HG02623 (cell line): ENCODE results near the gene ANKRD44.

Experiments
- ATAC-seq: cut with Tn5 transposase; IDR thresholded peaks from one replicate; pipeline ENCODE4 v1.9.1; 2021; ENCODE audit warnings: moderate library complexity; ENCODE audit not compliant: unreplicated experiment

The ANKRD44 gene

DNA sequence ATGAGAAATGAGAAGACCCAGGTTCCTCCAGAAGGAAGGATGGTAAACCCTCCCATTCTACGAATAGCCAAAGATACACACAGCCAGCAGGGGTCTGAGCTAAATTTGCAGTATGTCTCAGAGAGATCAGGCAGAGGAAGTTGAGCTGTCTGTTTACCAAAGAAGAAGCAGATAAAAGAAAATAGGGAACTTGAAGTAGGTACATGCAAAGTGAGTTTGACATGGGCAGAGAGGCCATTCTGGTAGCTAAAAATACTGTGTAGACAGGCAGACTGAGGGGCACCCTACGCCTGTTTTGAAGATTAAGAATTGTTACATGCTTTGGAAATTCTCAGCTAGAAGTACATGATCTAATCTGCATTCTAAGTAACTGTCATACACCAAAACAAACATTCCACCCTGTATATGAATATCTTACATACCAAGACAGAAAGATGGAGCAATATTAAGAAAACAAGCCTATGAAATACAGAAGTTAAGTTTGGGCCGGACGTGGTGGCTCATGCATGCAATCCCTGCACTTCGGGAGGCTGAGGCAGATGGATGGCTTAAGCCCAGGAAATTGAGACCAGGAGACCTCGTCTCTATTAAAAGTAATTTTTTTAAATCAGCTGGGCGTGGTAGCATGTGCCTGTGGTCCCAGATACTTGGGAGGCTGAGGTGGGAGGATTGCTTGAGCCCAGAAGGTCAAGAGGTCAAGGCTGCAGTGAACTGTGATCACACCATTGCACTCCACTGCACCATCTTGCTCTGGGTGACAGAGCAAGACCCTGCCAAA, 157.9 kb downstream of the ANKRD44 start:
- ATAC-seq = peak; percentile 77

- no peak for ATAC-seq
These were observed 161.0 kb downstream of the ANKRD44 start for GRCh38 chr2:197149546-197149945.

DNA sequence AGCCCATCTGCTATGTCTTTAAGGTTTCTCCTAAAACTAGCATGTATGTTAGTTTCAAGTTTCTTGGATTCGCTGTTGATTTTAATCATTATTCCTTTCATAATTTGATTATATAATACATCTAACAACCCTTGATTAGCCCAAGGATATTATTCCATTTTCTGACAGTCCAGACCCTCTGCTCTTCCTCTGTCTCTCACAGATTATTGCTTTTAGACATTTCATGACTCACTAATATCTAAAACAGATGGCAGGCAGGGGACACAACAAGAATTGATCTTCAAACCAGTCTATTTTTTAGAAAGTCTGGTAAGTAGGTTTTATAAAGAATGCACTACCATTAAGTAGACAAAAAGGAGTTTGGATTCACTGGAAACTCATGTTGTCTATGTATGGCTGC, 162.2 kb downstream of the ANKRD44 start:
- no peak for ATAC-seq

DNA sequence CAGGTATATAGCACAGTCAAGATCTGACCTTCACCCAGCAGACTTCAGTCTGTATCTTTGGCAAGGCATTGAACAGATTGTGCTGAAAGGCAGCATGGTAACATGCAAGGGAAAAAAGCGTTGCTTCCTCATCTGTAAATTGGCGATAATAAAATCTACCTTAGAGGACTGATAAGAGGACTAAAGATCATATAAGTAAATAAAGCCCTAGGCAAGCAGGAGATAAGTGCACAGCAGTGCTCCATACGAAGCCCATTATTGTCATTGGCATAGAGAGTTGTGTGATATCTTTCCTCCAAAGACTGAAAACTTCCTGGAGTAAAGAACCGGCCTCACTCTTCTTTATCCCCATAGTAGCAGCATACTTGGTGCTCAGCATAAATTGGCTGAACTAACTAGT, 162.6 kb downstream of the ANKRD44 start:
- no peak for ATAC-seq

- ATAC-seq = no peak
These were observed 163.6 kb downstream of the ANKRD44 start for GRCh38 chr2:197146995-197147394.

- ATAC-seq = peak; percentile 95
These were observed 165.0 kb downstream of the ANKRD44 start for GRCh38 chr2:197145471-197146056.

DNA sequence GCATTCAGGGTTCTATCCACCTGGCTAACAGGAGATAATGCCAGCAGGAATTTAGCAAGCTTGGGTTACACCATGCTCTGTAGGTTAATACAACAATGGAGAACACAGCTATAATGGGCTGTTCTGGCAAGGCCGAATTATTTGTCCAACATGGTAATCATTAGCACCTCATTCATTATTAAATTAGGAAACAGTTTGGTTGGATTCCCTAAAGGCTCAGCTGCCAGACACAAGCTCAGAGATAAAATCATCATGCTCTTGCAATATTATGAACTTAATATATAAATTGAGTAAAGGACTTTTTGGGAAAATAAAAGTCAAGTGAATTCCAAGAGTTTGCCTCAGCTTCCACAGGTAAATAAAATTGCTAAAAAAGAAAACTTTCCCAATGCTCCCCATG, 166.4 kb downstream of the ANKRD44 start:
- no peak for ATAC-seq

- no peak for ATAC-seq
These were observed 168.7 kb downstream of the ANKRD44 start for GRCh38 chr2:197141702-197142473.

GRCh38 chr2:197140045-197140444, 170.5 kb downstream of the ANKRD44 start:
- no peak for ATAC-seq

GRCh38 chr2:197138506-197138905, 172.1 kb downstream of the ANKRD44 start:
- no peak for ATAC-seq

DNA sequence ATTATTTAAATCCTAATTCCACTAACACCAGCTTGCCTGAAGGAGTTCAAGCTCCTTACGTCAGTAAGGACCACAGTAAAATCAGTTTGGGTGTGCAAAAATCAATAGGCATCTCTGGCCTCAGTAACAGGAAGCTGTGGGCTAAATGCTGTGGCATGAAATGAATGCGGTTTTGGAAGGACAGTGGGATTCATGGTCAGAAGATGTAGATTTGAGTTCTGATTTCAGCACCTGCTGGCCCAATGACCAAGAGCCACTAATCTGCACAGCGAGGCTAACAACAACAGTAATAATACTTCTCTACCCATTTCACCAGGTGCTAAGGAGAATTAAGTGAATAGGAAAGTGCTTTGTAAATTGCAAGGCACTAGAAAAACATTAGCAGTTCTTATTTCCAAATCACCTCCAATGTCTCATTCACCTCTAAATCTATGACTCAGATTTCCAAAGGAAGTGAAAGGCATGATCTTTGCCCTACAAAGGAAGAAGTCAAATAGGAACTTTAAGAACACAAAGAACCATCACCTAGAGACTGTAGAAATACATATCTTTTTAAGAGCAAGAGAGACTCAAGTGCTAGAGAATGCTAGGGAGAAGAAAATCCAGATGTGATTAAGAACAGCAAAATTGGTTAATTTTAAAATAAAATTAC, 172.6 kb downstream of the ANKRD44 start:
- no peak for ATAC-seq

DNA sequence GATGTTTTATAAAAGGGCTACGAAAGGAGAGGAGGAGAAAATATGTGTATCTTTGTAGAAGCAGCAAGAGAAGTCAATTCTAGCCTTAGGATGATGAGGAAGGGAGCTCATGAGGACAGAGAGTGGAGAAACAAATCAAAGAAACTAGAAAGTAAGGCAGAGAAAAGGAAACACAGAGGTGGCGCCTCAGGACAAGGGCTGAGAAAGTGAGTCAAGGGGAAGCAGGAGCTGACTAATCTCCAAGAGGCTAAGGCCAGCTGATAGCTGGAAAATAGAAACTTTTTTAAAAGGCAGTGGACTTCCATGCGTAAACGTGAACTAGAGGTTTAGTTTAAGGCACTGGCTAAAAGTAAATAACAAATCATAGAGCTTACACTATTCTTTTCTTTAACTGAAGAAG, 173.3 kb downstream of the ANKRD44 start:
- ATAC-seq = no peak

DNA sequence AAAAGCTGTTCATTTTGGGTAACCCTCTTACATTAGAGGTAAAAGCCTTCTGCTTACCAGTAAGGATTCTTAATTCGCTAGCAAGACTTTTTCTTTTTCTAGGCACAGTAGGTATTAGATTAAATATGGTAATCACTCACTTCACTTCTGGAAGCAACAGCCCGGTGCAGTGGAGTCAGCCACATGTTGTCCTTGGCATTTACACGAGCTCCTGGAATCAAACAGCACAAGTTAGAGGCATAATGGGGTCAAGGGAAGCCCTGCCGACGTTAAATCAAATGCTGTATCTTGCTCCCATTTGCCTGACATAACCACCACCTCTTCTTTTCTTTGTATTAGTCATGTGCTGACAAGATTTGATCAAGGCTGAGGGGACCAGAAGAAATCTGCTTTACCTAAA, 174.1 kb downstream of the ANKRD44 start:
- ATAC-seq = no peak

GRCh38 chr2:197135806-197136205, 174.8 kb downstream of the ANKRD44 start:
- ATAC-seq = no peak

DNA sequence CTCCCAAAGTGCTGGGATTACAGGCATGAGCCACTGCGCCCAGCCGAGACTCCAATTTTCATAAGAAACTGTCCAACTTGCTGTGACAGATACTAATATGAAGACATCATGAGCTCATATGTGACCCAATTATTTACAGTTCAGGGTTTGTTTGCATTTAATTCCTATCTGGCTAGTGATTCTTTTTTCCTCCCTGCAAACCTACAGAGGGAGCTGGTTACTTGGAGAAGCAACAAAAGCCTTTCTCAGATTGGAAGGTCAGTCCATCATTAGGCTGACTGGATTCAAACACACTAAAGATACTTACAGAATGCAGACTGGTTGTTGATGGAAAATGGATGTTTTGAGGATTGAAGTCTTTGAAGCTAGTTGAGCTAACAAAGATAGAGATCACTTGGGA, 176.4 kb downstream of the ANKRD44 start:
- no peak for ATAC-seq

DNA sequence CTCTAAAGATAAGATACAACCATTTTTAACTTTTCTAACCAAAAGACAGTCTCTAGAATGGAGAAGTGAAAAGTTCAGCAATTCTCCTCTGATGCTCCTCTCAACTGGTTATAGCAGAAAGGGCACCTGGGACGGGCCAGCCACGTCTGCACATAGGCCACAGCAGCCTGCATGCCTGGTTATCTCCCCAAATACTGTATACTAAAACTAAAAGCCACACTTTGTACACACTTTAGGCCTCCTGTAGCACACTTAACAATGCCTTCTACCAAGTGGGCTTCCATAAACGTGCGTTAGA, 179.1 kb downstream of the ANKRD44 start:
- ATAC-seq = peak; percentile 67

DNA sequence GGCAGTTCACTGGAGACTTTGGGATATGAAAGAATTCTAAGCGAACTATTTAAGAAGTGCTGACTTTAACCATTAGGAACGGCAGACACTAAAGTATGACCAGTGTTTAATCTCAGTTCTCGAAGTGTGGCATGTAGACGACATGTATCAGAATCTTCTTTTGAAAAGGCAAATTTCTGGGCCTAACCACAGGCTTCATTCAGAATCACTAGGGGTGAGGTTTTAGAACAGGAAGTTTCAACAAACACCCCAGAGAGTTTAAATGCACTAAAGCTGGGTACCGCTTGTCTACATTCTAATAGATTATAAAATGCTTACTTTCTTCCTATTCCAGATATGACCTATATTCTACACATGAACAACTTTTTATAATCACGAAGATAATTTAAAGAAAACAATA, 180.3 kb downstream of the ANKRD44 start:
- ATAC-seq = peak; percentile 77

DNA sequence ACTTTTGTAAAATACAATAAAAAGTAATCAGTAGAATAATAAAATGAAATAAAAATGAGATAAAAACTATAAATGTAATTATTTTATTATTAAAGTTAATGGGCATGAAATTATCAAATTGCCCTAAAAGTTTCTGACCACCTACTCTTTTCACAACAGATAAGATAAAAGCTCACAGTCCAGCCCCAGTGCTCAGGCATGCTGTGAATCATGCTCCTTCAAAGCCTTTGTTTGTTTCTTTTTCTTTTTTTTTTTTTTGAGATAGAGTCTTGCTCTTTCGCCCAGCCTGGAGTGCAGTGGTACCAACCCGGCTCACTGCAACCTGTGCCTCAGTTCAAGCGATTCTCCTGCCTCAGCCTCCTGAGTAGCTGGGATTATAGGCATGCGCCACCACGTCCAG, 181.7 kb downstream of the ANKRD44 start:
- ATAC-seq = no peak

- no peak for ATAC-seq
These were observed 182.5 kb downstream of the ANKRD44 start for GRCh38 chr2:197128126-197128525.

DNA sequence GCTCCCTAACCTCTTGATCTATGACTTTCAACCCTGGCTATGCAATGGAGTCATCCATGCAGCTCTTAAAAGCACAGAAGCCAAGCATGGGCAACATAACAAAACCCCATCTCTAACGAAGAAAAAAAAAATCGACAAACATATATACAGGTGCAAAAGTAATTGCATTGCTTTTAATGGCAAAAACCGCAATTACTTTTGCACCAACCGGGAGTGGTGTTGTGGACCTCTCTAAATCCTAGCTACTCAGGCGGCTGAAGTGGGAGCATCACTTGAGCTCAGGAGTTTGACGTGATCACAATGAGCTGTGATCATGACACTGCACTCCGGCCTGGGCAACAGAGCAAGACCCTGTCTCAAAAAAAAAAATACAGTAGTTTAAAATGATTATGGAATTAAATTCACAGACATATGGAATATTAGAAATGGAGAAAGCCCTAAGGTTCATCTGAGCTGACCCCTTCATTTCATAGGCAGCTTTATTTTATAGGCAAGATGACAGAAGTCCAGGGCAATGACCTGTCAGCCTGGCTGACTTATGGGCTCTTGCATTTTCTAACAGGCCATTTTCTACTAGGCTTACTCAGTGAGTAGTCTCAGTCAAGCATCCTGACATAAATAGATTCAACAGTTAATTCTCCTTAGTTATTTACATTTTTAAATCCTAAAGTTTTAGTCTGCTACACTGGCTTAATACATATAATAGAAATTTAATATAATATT, 183.8 kb downstream of the ANKRD44 start:
- no peak for ATAC-seq
